ENCODE measurements around the gene NPPA.

DNA sequence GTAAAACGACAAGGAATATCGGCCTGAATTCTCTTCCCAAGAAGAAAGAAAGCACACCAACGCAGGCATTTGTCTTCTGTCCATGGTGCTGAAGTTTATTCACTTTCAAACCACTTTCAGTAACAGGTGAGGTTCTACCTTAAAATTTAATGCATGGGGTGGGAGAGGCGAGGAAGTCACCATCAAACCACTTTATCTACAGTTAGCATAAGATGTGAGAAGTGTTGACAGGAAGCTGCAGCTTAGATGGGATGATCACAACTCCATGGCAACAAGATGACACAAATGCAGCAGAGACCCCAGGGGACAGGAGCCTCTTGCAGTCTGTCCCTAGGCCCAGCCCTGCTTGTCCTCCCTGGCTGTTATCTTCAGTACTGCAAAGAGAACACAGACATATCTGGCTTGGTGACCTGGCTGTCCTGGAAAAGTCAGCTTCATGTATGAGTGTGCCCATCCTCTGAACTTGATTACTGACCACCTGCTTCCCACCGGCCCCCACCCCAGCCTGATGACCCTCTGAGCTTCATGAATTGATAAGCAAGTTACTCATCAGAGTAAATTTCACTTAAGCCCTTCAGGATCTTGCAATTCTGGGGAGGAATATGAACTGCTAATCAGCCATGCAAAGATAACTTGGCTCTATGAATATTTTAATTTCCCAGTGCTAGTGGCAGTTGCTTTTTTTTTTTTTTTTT lies 1.8 kb downstream of the NPPA start:
- TF ChIP-seq, protein P1, sequence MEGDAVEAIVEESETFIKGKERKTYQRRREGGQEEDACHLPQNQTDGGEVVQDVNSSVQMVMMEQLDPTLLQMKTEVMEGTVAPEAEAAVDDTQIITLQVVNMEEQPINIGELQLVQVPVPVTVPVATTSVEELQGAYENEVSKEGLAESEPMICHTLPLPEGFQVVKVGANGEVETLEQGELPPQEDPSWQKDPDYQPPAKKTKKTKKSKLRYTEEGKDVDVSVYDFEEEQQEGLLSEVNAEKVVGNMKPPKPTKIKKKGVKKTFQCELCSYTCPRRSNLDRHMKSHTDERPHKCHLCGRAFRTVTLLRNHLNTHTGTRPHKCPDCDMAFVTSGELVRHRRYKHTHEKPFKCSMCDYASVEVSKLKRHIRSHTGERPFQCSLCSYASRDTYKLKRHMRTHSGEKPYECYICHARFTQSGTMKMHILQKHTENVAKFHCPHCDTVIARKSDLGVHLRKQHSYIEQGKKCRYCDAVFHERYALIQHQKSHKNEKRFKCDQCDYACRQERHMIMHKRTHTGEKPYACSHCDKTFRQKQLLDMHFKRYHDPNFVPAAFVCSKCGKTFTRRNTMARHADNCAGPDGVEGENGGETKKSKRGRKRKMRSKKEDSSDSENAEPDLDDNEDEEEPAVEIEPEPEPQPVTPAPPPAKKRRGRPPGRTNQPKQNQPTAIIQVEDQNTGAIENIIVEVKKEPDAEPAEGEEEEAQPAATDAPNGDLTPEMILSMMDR (IDR thresholded peaks at IDR 0.05), result no peak
- TF ChIP-seq POLR2A (IDR thresholded peaks at IDR 0.05), result no peak
- TF ChIP-seq POLR2AphosphoS5 (IDR thresholded peaks at IDR 0.05), result no peak

Measured in stomach (tissue), 4 donors.